NCI-H345 treated with DMSO at 0.1 percent for 48 hours (cell line): ENCODE results near the gene ANK2.

Experiments
- DNase-seq: peaks from one replicate; lab custom pipeline; 2025; ENCODE audit not compliant: unreplicated experiment; lab: John Stamatoyannopoulos, UW

ANK2 gene

GRCh38 chr4:113278324-113278934 is 229.0 kb downstream of the ANK2 start:
- DNase-seq, result peak; percentile 29

- no peak for DNase-seq
Measured at GRCh38 chr4:113285501-113285900, 236.0 kb downstream of the ANK2 start.

- DNase-seq, result no peak
Measured at GRCh38 chr4:113288257-113288656, 238.8 kb downstream of the ANK2 start.

- DNase-seq, result no peak
Measured at GRCh38 chr4:113288696-113289095, 239.2 kb downstream of the ANK2 start.

GRCh38 chr4:113289766-113290165 is 240.3 kb downstream of the ANK2 start:
- DNase-seq, result no peak

GRCh38 chr4:113290666-113291065 is 241.2 kb downstream of the ANK2 start:
- DNase-seq, result no peak

- no peak for DNase-seq
Measured at GRCh38 chr4:113292371-113293042, 243.1 kb downstream of the ANK2 start.

- no peak for DNase-seq
Measured at GRCh38 chr4:113293043-113293560, 243.6 kb downstream of the ANK2 start.

- no peak for DNase-seq
Measured at GRCh38 chr4:113293674-113294073, 244.2 kb downstream of the ANK2 start.

- DNase-seq, result no peak
Measured at GRCh38 chr4:113294908-113295307, 245.5 kb downstream of the ANK2 start.

DNA sequence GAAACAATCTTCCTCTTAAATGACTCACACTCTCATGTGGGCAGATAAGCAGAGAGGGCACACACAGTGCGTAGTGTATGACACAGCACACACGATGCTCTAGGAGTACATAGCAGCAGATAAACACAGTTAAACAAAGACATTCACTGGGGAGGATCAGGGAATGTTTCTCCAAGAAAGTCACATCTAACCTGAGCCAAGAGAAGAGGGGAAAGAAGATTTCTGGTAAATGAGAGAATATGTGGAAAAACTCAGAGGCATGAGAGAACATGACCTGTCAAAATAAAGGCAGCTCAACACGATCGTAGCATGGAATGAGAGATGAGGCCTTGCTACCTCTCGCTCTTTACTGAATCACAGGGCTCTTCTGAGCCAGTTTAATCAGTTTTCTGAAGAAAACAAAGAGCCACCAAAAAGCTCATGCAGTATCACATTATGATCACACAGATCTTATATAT is 251.0 kb downstream of the ANK2 start:
- no peak for DNase-seq

DNA sequence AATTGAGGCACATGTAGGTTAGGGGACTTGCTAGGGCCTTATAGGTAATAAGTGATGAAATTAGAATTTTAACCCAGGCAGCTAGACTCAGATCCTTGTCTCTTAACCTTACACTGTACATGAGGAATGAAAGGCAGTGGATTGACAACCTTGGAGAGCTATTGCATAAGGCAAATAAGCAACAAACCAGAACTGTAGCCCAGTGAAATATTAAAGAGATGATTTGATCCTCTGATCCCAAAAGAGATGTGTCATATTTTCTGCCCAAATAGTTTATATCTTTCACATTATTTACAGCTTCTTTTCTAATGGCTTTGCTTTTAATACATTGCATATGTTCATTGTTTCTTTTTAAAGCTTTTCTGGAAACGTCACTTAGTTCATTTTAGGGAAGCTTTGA is 252.6 kb downstream of the ANK2 start:
- no peak for DNase-seq

GRCh38 chr4:113303315-113303714 is 253.9 kb downstream of the ANK2 start:
- no peak for DNase-seq

- no peak for DNase-seq
Measured at GRCh38 chr4:113311047-113311446, 261.6 kb downstream of the ANK2 start.

DNA sequence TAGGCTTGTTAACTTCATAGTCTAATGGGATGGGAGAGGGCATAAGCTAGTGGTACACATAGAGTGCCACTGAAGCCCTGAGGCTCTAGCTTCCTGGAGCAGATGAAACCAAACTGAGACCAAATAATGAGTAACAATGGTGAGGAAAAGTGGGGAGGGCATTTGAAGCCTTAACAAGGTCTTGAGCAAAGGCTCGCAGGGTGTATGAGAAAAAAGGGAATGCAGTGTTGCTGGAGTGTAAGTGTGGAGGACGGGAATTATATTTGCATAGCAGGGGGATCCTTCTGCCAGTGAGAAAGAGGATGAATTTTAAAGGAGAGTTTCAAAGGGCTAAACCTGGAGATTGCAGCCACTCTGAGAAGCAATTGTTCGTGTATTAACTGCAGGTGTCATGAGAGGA is 263.1 kb downstream of the ANK2 start:
- no peak for DNase-seq

- no peak for DNase-seq
Measured at GRCh38 chr4:113314426-113314825, 265.0 kb downstream of the ANK2 start.

GRCh38 chr4:113316879-113317278 is 267.4 kb downstream of the ANK2 start:
- no peak for DNase-seq

DNA sequence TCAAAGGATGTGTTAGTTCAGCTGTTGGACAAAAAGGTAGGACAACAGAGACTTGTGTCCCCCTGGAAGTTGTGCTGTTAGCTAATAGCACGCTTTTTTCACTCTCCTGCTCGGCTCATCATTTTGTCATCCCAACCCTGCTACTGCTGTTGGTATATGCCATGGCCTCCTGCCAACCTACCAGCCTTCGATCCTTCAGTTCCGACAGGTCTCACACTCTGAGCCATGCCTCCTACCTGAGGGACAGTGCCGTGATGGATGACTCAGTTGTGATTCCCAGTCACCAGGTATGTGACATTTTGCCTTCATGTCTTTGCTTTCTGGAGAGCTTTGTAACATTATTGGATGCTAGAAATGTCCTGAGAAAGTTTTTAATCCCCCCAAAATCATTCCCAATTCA is 268.1 kb downstream of the ANK2 start:
- no peak for DNase-seq

- no peak for DNase-seq
Measured at GRCh38 chr4:113322736-113323135, 273.3 kb downstream of the ANK2 start.

DNA sequence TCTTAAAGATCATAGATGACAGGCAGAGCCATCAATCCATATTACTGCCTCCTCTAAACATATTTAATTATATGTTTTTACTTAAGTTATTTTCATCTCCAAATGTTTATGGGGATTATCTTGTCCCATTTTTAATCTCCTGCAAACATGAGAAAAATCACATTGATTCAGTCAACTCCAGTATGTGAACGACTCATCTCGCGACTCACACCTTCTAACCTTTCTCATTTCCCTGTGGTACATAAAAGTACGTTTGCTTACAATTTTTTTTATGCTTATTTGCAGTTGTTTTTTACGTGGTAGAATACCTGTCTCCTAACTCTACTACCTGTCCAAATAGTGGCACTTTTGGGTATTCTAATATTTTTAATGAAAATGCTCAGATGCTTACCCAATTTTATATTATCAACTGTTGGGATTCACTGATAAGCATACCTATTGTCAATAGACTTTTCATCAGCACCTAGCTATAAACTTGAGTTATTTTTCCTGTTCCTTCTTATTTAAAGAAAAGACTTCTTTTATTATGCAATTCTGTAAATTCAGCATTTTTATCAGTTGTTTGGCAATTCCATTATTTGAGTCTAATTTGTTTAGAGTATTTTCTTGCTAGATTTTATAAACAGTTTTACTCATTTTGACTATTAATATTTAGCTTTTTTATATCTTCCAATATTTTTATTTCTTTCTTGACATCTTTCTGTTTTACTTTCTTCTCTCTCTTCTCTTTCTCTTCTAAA is 276.6 kb downstream of the ANK2 start:
- DNase-seq, result no peak

DNA sequence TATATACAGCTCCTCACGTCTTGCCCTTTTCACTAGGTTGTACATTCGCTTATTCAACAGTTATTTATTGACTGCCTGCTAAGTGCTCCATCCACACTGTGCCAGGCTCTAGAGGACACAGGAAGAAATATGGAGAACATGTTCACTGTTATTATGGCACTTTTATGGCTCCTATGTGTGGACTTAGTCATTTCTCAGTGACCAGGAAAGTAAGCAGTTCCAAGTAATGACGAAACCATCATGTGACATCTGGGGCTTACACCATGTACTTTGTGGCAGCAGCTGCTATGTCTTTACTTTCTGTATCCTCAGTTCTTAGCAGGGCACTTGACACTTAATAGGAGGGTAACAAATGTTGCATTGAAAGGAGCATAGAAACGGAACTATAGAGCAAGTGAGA is 278.0 kb downstream of the ANK2 start:
- DNase-seq, result no peak

DNA sequence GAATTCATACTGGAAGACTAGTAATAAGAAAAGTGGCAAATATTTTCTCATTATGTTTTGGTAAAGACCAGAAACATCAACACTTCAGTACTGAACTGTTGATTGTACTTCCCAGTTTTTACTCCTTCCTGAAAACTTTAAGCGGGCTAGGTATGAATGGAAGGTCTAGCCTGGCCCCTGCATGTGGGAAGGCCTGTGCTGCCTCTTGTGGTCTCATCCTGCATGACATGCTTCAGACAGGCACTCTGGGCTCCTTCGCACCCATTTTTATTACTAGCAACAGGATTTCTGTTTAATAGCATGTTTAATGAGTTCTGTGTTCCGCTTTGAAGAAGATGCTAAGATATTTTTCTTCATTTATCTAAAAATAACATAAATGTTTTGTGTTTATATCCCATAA is 279.1 kb downstream of the ANK2 start:
- no peak for DNase-seq
